Pulmonary artery endothelial cell (primary cell): ENCODE data around the gene UQCRC1. TPM values are rescaled to one million over a fixed set of nuclear protein-coding genes. Genes with fewer than 3 reads are reported as not detected.

ENCODE experiments used
- DNase-seq: peaks from one replicate; pipeline ENCODE4 v3.0.0-alpha.2; 2011; ENCODE audit warnings: low read depth, low spot score
- total RNA-seq: library from RNA; depleted of rRNA; stranded (reverse); fragments of >200 nt; gene quantifications from 2 replicates; pipeline ENCODE4 v1.2.3, GENCODE V29; 2014

UQCRC1 gene
- total RNA-seq, 1 donor from 2014 or later: 339 TPM

- no peak for DNase-seq
These were observed 36.9 kb downstream of the UQCRC1 start for GRCh38 chr3:48572517-48572916.

- DNase-seq: no peak
These were observed 37.5 kb downstream of the UQCRC1 start for GRCh38 chr3:48571938-48572337.

- no peak for DNase-seq
These were observed 39.5 kb downstream of the UQCRC1 start for GRCh38 chr3:48569808-48570450.

- no peak for DNase-seq
These were observed 40.0 kb downstream of the UQCRC1 start for GRCh38 chr3:48569400-48569799.

- DNase-seq: no peak
These were observed 41.0 kb downstream of the UQCRC1 start for GRCh38 chr3:48568476-48568875.

- DNase-seq: no peak
These were observed 41.9 kb downstream of the UQCRC1 start for GRCh38 chr3:48567500-48567899.

GRCh38 chr3:48567090-48567489 lies 42.4 kb downstream of the UQCRC1 start:
- DNase-seq: no peak

- DNase-seq: no peak
These were observed 43.1 kb downstream of the UQCRC1 start for GRCh38 chr3:48566401-48566760.

- no peak for DNase-seq
These were observed 43.6 kb downstream of the UQCRC1 start for GRCh38 chr3:48565591-48566400.

- no peak for DNase-seq
These were observed 44.3 kb downstream of the UQCRC1 start for GRCh38 chr3:48565186-48565585.

GRCh38 chr3:48564667-48565066 lies 44.8 kb downstream of the UQCRC1 start:
- no peak for DNase-seq

GRCh38 chr3:48564022-48564421 lies 45.4 kb downstream of the UQCRC1 start:
- DNase-seq: peak; percentile 35

GRCh38 chr3:48563382-48563918 lies 46.0 kb downstream of the UQCRC1 start, which contains the start of gene UCN2:
UCN2 (minus strand) TSS chr3:48563781; CDS start chr3:48563124, 657 bp downstream.
- no peak for DNase-seq

- DNase-seq: no peak
These were observed 46.9 kb downstream of the UQCRC1 start for GRCh38 chr3:48562367-48563095.

GRCh38 chr3:48561045-48561736 lies 48.3 kb downstream of the UQCRC1 start:
- no peak for DNase-seq

GRCh38 chr3:48560648-48561018 lies 48.8 kb downstream of the UQCRC1 start:
- no peak for DNase-seq

GRCh38 chr3:48558493-48559134 lies 50.8 kb downstream of the UQCRC1 start:
- DNase-seq: no peak

- DNase-seq: peak; percentile 93
These were observed 52.4 kb downstream of the UQCRC1 start, which contains the start of gene PFKFB4 for GRCh38 chr3:48556796-48557626. PFKFB4 (minus strand) TSS chr3:48556803; CDS start chr3:48556777, 26 bp downstream.

- no peak for DNase-seq
These were observed 53.3 kb downstream of the UQCRC1 start for GRCh38 chr3:48555949-48556795.
